HEK293T (cell line): ENCODE results near the gene POTEM.
"Not testable (repeated sequence)": the region's sequence is repeated elsewhere in the genome, so short reads cannot be mapped to it uniquely, and the experiment has no call there.

Experiments used
- BHLHE40 ChIP-seq: fragments of 450-650 bp; IDR thresholded peaks from 2 replicates; pipeline ENCODE4 v1.6.1; 2016; ENCODE audit warnings: mild to moderate bottlenecking, moderate library complexity, borderline replicate concordance
- ELF4 ChIP-seq: fragments of 450-650 bp; IDR thresholded peaks from 2 replicates; pipeline ENCODE4 v1.6.1; 2017; ENCODE audit warnings: antibody characterized with exemption
- FOXA1 ChIP-seq: fragments of 450-650 bp; IDR thresholded peaks from 2 replicates; pipeline ENCODE4 v1.6.1; 2016; ENCODE audit warnings: mild to moderate bottlenecking
- FOXM1 ChIP-seq: fragments of 450-650 bp; IDR thresholded peaks from 2 replicates; pipeline ENCODE4 v1.6.1; 2017; ENCODE audit warnings: mild to moderate bottlenecking, borderline replicate concordance
- HDGF ChIP-seq: fragments of 450-650 bp; IDR thresholded peaks from 2 replicates; pipeline ENCODE4 v1.6.1; 2017; ENCODE audit warnings: antibody characterized with exemption, borderline replicate concordance
- L3MBTL2 ChIP-seq: fragments of 450-650 bp; conservative IDR thresholded peaks from 2 replicates; pipeline ENCODE4 v1.6.1; 2016; ENCODE audit warnings: mild to moderate bottlenecking
- SP1 ChIP-seq: fragments of 450-650 bp; IDR thresholded peaks from 2 replicates; pipeline ENCODE4 v1.6.1; 2017
- SUZ12 ChIP-seq: fragments of 450-650 bp; IDR thresholded peaks from 2 replicates; pipeline ENCODE4 v1.6.1; 2016; ENCODE audit warnings: mild to moderate bottlenecking
- TARDBP ChIP-seq: fragments of 450-650 bp; IDR thresholded peaks from 2 replicates; pipeline ENCODE4 v1.6.1; 2016
- ZNF384 ChIP-seq: fragments of 450-650 bp; IDR thresholded peaks from 2 replicates; pipeline ENCODE4 v1.6.1; 2016

- not testable (repeated sequence) for TF ChIP-seq ZNF384, HDGF, ELF4, FOXM1, TARDBP, SUZ12, FOXA1, SP1, BHLHE40, L3MBTL2
Measured at GRCh38 chr14:18953085-18953484, 14.1 kb upstream of the POTEM start.
